PFSK-1 (cell line): ENCODE data around the gene ZNF384.

Experiments
- FOXP2 ChIP-seq: optimal IDR thresholded peaks from 2 replicates; pipeline ENCODE3; 2011; ENCODE audit warnings: borderline replicate concordance, control low read depth, inconsistent platforms; ENCODE audit not compliant: insufficient read depth; ENCODE audit errors: extremely low read length, extremely low read depth
- POLR2AphosphoS5 ChIP-seq: IDR thresholded peaks from 2 replicates; pipeline ENCODE4 v1.6.1; 2012; ENCODE audit warnings: low read depth, mild to moderate bottlenecking, control low read depth, low read length, moderate library complexity
- SIN3A ChIP-seq: IDR thresholded peaks from 2 replicates; pipeline ENCODE4 v1.6.1; 2012; ENCODE audit warnings: mild to moderate bottlenecking, low read length, moderate library complexity, borderline replicate concordance; ENCODE audit not compliant: insufficient read depth
- TAF1 ChIP-seq: IDR thresholded peaks from 2 replicates; pipeline ENCODE4 v1.6.1; 2012; ENCODE audit warnings: low read length, control low read depth, borderline replicate concordance; ENCODE audit not compliant: insufficient read depth
- TF ChIP-seq, protein P1 (sequence below), 2 experiments: IDR thresholded peaks; 2 replicates each; pipeline versions ENCODE4 v1.6.1 to v1.8.0; 2011 to 2012; ENCODE audit warnings: low read depth in 2 of 2, low read length in 2 of 2, control low read depth in 1 of 2, inconsistent platforms in 1 of 2, mild to moderate bottlenecking in 1 of 2, moderate library complexity in 1 of 2; ENCODE audit not compliant: insufficient read depth in 1 of 2

The ZNF384 gene

DNA sequence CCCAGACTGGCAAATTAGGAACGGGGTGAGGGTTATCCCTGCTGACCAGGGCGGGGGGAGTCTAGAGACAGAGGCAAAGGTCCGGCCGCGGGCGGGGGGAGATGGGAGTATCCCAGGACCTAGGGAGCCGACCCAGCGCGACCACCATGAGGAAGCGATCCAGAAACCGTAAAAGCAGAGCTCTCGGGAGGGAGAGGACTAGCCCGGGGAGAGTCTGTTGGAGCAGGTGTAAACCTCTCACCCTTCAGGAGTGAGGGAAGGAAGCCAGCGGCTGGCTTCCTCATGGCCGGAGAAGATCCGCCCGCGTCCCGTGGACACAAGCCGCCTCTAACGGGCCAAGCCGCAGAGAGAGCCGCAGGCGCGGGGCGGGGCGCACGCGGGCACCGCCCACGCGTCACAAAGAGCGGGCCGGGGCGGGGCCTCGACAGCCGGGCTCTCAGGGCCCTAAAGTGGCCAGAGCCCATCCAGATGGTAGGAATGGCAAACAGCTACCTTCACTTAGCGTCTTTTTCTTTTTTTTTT is 42.0 kb downstream of the ZNF384 start, which contains the start of gene ACRBP:
ACRBP (minus strand) TSS at position 350 of the 522 bp plus-strand sequence; CDS start at position 284, 66 bp downstream.
- TF ChIP-seq SIN3A (no peak), FOXP2 (no peak), POLR2AphosphoS5 (no peak), TAF1 (no peak)
- TF ChIP-seq, protein P1, sequence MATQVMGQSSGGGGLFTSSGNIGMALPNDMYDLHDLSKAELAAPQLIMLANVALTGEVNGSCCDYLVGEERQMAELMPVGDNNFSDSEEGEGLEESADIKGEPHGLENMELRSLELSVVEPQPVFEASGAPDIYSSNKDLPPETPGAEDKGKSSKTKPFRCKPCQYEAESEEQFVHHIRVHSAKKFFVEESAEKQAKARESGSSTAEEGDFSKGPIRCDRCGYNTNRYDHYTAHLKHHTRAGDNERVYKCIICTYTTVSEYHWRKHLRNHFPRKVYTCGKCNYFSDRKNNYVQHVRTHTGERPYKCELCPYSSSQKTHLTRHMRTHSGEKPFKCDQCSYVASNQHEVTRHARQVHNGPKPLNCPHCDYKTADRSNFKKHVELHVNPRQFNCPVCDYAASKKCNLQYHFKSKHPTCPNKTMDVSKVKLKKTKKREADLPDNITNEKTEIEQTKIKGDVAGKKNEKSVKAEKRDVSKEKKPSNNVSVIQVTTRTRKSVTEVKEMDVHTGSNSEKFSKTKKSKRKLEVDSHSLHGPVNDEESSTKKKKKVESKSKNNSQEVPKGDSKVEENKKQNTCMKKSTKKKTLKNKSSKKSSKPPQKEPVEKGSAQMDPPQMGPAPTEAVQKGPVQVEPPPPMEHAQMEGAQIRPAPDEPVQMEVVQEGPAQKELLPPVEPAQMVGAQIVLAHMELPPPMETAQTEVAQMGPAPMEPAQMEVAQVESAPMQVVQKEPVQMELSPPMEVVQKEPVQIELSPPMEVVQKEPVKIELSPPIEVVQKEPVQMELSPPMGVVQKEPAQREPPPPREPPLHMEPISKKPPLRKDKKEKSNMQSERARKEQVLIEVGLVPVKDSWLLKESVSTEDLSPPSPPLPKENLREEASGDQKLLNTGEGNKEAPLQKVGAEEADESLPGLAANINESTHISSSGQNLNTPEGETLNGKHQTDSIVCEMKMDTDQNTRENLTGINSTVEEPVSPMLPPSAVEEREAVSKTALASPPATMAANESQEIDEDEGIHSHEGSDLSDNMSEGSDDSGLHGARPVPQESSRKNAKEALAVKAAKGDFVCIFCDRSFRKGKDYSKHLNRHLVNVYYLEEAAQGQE (IDR thresholded peaks at IDR 0.05; ENCODE audit: insufficient read depth in 1 of 2, low read depth in 2 of 2, low read length in 2 of 2) = no peak

DNA sequence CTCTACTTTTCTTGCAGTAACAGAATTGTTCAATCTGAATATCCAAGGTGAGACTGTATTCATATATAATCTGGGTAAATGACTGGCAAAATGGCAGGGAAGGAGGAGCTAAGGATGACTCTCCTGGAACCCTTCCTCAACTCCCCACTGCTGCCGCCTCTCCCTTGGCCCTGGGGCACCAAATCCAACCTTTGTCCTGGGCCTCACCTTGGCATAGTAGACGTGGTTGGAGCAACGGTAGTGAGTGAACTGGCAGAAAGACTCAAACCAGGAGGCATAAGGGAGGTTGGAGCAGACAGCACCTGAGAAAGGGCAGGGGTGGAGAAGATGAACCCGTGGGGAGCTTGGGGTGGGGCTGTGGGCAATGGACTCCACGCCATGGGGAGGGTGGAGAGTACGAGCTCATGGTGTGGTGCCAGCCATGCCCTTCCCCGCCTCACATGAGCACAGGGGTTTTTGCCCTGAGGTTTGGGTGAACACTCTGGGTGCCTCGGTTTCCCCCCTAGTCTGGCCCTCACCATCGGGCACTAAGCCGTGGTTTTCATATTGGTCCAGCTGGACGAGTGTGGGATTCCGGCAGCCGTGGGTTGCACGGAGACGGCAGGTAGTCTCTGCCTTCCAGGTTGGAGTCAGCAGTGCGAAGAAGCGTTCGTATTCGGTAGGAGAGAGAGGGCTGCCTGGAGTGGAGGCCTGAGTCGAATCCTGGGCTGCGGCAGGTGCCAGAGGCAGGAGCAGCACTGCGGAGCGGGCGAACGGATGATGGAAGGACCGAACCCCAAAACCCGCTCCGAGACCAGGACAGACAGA is 42.7 kb downstream of the ZNF384 start:
- TF ChIP-seq TAF1 (no peak), SIN3A (no peak), FOXP2 (no peak)

DNA sequence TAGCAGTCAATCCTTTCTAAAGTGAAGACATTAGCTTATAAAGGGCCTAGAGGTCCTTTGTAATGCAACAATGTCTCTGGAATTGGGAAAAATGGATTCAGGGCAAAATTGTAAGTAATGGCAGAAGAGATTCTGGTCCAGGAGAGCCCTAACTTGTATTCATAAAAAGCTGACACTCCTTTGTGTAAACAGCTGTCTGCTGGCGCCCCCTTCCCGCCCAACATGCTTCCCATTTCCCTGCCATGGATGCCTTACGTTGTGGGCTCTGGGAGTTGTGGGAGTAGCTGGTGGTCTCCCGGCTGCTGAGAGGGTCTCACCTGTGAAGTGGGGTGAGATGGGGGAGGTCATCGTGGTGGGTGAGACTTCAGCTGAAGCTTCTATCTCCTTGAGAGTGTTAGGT is 44.3 kb downstream of the ZNF384 start:
- no peak for TF ChIP-seq SIN3A
- no peak for TF ChIP-seq FOXP2
- TF ChIP-seq TAF1 = no peak
- TF ChIP-seq, protein P1 (IDR thresholded peaks at IDR 0.05; ENCODE audit: insufficient read depth in 1 of 2, low read depth in 2 of 2, low read length in 2 of 2) = no peak
- no peak for TF ChIP-seq POLR2AphosphoS5

DNA sequence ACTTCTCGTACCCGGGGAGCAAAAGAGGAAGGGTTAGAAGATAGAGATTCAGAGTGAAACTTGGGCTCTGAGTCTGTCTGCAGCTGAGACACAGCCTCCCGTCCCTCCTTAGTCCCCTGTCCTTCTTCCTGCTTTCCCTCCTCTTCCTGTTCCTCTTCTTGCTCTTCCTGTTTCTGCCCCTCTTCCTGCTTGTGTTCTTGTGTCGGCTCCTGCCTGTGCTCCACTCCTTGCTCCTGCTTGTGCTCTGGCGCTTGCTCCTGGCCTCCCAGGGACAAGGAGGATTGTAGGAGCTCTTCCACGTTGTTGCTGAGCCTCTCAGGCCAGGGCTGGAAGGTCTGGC is 44.9 kb downstream of the ZNF384 start:
- TF ChIP-seq POLR2AphosphoS5 = peak; percentile 84
- TF ChIP-seq, protein P1 (IDR thresholded peaks at IDR 0.05; ENCODE audit: insufficient read depth in 1 of 2, low read depth in 2 of 2, low read length in 2 of 2) = no peak
- TF ChIP-seq SIN3A = no peak
- TF ChIP-seq FOXP2 = no peak
- no peak for TF ChIP-seq TAF1

DNA sequence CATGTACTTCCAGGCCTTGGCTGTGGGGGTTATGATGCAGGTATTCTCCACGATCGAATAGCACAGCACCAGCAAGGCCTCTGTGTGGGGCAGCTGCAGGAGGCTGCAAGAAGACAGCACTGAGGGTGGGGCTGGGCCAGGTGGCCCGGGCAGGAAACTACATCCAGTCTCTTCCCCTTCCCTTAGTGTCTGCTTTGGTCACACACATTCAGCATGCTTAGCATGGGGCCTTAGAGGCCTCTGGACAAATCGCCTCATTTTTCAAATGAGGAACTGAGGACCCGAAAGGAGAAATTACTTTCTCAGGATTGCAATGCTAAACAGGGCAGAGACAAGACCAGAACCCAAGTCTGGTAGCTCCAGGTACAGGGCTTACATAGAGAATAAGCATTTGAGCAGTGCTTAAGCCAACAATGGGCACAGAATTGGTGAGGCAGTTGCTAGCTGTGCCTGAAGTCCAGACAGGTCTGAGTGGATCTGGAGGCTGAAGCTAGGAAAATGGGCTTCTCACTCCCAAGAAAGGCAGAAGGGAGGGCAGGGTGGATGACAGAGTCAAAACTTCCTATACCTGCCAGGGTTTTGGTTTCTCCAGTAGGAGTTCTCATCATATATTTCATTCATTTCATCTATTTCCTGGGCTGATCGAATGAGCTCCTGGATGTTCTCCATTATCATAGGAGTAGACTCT is 45.5 kb downstream of the ZNF384 start:
- TF ChIP-seq FOXP2 (no peak), TAF1 (no peak), SIN3A (no peak), POLR2AphosphoS5 (no peak)
- TF ChIP-seq, protein P1 (IDR thresholded peaks at IDR 0.05; ENCODE audit: insufficient read depth in 1 of 2, low read depth in 2 of 2, low read length in 2 of 2) = no peak
